Measurements from ENCODE around the gene HECTD1.

HECTD1 gene

GRCh38 chr14:31164115-31164514 is 43.5 kb downstream of the HECTD1 start:
- no peak overlapping the region for H3K4me3 ChIP-seq (replicated peaks; ENCODE audit: low read depth, low read length)
- TF ChIP-seq CTCF (IDR thresholded peaks at IDR 0.05; ENCODE audit: low read depth, low read length, missing control alignments): no peak
- DNase-seq (ENCODE audit: extremely low read depth, low read depth): no peak

GRCh38 chr14:31162910-31163649 is 44.5 kb downstream of the HECTD1 start:
- TF ChIP-seq CTCF (IDR thresholded peaks at IDR 0.05; ENCODE audit: low read depth, low read length, missing control alignments): no peak
- no peak for DNase-seq (ENCODE audit: extremely low read depth, low read depth)
- no peak overlapping the region for H3K4me3 ChIP-seq (replicated peaks; ENCODE audit: low read depth, low read length)

- TF ChIP-seq CTCF (IDR thresholded peaks at IDR 0.05; ENCODE audit: low read depth, low read length, missing control alignments): no peak
- H3K4me3 ChIP-seq (replicated peaks; ENCODE audit: low read depth, low read length): no peak overlapping the region
- DNase-seq (ENCODE audit: extremely low read depth, low read depth): no peak
Measured at GRCh38 chr14:31161274-31161673, 46.3 kb downstream of the HECTD1 start.

GRCh38 chr14:31159682-31160296 is 47.8 kb downstream of the HECTD1 start:
- TF ChIP-seq CTCF (IDR thresholded peaks at IDR 0.05; ENCODE audit: low read depth, low read length, missing control alignments): no peak
- peak; percentile 24 for DNase-seq (ENCODE audit: extremely low read depth, low read depth)

GRCh38 chr14:31154956-31155355 is 52.6 kb downstream of the HECTD1 start:
- TF ChIP-seq CTCF (IDR thresholded peaks at IDR 0.05; ENCODE audit: low read depth, low read length, missing control alignments): no peak
- no peak for DNase-seq (ENCODE audit: extremely low read depth, low read depth)

More at GRCh38 chr14:31159682-31160296, 47.8 kb downstream of the HECTD1 start:
- no peak overlapping the region for H3K4me3 ChIP-seq (replicated peaks; ENCODE audit: low read depth, low read length)

GRCh38 chr14:31142455-31143087 is 65.0 kb downstream of the HECTD1 start:
- no peak overlapping the region for H3K4me3 ChIP-seq (replicated peaks; ENCODE audit: low read depth, low read length)
- TF ChIP-seq CTCF (IDR thresholded peaks at IDR 0.05; ENCODE audit: low read depth, low read length, missing control alignments): no peak
- no peak for DNase-seq (ENCODE audit: extremely low read depth, low read depth)

More at GRCh38 chr14:31154956-31155355, 52.6 kb downstream of the HECTD1 start:
- H3K4me3 ChIP-seq (replicated peaks; ENCODE audit: low read depth, low read length): no peak overlapping the region
